ACC112 (cell line): Measurements from ENCODE around the gene MYH8.

ENCODE experiments used
- H2AFZ ChIP-seq: fragments of 200-600 bp; sonication (generic); one replicate; pipeline ENCODE4 v1.6.0; 2017; ENCODE audit warnings: antibody characterized with exemption, low read length; ENCODE audit not compliant: unreplicated experiment
- H3K27ac ChIP-seq: fragments of 200-600 bp; sonication (generic); 2 replicates; pipeline ENCODE4 v1.5.1; 2014; ENCODE audit warnings: low read depth, mild to moderate bottlenecking, antibody characterized with exemption, low read length, moderate library complexity
- H3K27me3 ChIP-seq: fragments of 200-600 bp; sonication (generic); 2 replicates; pipeline ENCODE4 v1.6.1; 2014; ENCODE audit warnings: mild to moderate bottlenecking, antibody characterized with exemption, low read length, moderate library complexity, mixed read lengths; ENCODE audit not compliant: insufficient read depth
- H3K36me3 ChIP-seq: fragments of 200-600 bp; sonication (generic); 2 replicates; pipeline ENCODE4 v1.6.1; 2016; ENCODE audit warnings: mild to moderate bottlenecking, antibody characterized with exemption, low read length, moderate library complexity, mixed read lengths; ENCODE audit not compliant: insufficient read depth
- H3K4me1 ChIP-seq: fragments of 200-600 bp; sonication (generic); one replicate; pipeline ENCODE4 v1.6.1; 2016; ENCODE audit warnings: low read length, mixed read lengths; ENCODE audit not compliant: insufficient read depth, unreplicated experiment, control insufficient read depth
- H3K4me3 ChIP-seq: fragments of 200-600 bp; sonication (generic); 2 replicates; pipeline ENCODE4 v1.5.1; 2014; ENCODE audit warnings: mild to moderate bottlenecking, low read depth, low read length
- H3K79me2 ChIP-seq: fragments of 200-600 bp; sonication (generic); one replicate; pipeline ENCODE4 v1.6.0; 2016; ENCODE audit warnings: low read length; ENCODE audit not compliant: control insufficient read depth, unreplicated experiment, insufficient read depth

Gene MYH8

GRCh38 chr17:10344816-10345215, 76.9 kb downstream of the MYH8 start:
- H2AFZ ChIP-seq, result no peak overlapping the region
- no peaks in the 10 kb centered on the region for H3K36me3 ChIP-seq
- H3K4me1 ChIP-seq, result no peaks in the 10 kb centered on the region
- H3K4me3 ChIP-seq, result no peak overlapping the region
- H3K27ac ChIP-seq, result no peak overlapping the region
- H3K27me3 ChIP-seq, result no peaks in the 10 kb centered on the region
- no peaks in the 10 kb centered on the region for H3K79me2 ChIP-seq
